MM.1S (cell line): ENCODE data around the gene STAT1.

Experiments used
- DNase-seq: peaks from one replicate; pipeline ENCODE4 v3.0.0-alpha.2; 2015
- H2AFZ ChIP-seq: fragments of 300-600 bp; sonication (generic); 2 replicates; pipeline ENCODE4 v1.6.0; 2016; ENCODE audit warnings: antibody characterized with exemption, low read length
- H3F3A ChIP-seq: fragments of 300-600 bp; sonication (generic); 2 replicates; pipeline ENCODE4 v1.6.1; 2016; ENCODE audit warnings: mild to moderate bottlenecking, antibody characterized with exemption, low read length, moderate library complexity, mixed read lengths; ENCODE audit not compliant: insufficient read depth
- H3K27ac ChIP-seq: fragments of 300-600 bp; sonication (generic); 2 replicates; pipeline ENCODE4 v1.5.1; 2016; ENCODE audit warnings: mild to moderate bottlenecking, low read length
- H3K27me3 ChIP-seq: fragments of 300-600 bp; sonication (generic); replicated peaks from 2 replicates; pipeline ENCODE4 v1.6.0; 2016; ENCODE audit warnings: low read length; ENCODE audit not compliant: insufficient read depth
- H3K36me3 ChIP-seq: fragments of 300-600 bp; sonication (generic); replicated peaks from 2 replicates; pipeline ENCODE4 v1.6.1; 2016; ENCODE audit warnings: mild to moderate bottlenecking, low read length, mixed read lengths; ENCODE audit not compliant: insufficient read depth
- H3K4me1 ChIP-seq: fragments of 300-600 bp; sonication (generic); 2 replicates; pipeline ENCODE4 v1.6.1; 2016; ENCODE audit warnings: low read length, mixed read lengths
- H3K4me2 ChIP-seq: fragments of 300-600 bp; sonication (generic); 2 replicates; pipeline ENCODE4 v1.6.0; 2016; ENCODE audit warnings: low read depth, low read length
- H3K4me3 ChIP-seq: fragments of 300-600 bp; sonication (generic); 2 replicates; pipeline ENCODE4 v1.5.1; 2016; ENCODE audit warnings: low read length, mixed read lengths
- H3K79me2 ChIP-seq: fragments of 300-600 bp; sonication (generic); 2 replicates; pipeline ENCODE4 v1.6.1; 2016; ENCODE audit warnings: mixed run types, low read length, mixed read lengths
- H3K9ac ChIP-seq: fragments of 300-600 bp; sonication (generic); 2 replicates; pipeline ENCODE4 v1.6.1; 2016; ENCODE audit warnings: low read length, mixed read lengths
- H3K9me2 ChIP-seq: fragments of 300-600 bp; sonication (generic); replicated peaks from 2 replicates; pipeline ENCODE4 v1.6.1; 2016; ENCODE audit warnings: mild to moderate bottlenecking, low read length, mixed read lengths; ENCODE audit not compliant: insufficient read depth
- H3K9me3 ChIP-seq: fragments of 300-600 bp; sonication (generic); replicated peaks from 2 replicates; pipeline ENCODE4 v1.6.1; 2016; ENCODE audit warnings: mild to moderate bottlenecking, low read length, mixed read lengths; ENCODE audit not compliant: insufficient read depth
- H4K20me1 ChIP-seq: fragments of 300-600 bp; sonication (generic); 2 replicates; pipeline ENCODE4 v1.6.1; 2016; ENCODE audit warnings: mild to moderate bottlenecking, low read length, moderate library complexity, mixed read lengths; ENCODE audit not compliant: insufficient read depth
- CTCF ChIP-seq: fragments of 300-600 bp; sonication (generic); IDR thresholded peaks from 2 replicates; pipeline ENCODE4 v1.5.1; 2016; ENCODE audit warnings: antibody characterized with exemption, low read length, mixed read lengths
- EZH2 ChIP-seq: fragments of 300-600 bp; sonication (generic); optimal IDR thresholded peaks from 2 replicates; pipeline ENCODE3; 2017; ENCODE audit warnings: low read depth, mild to moderate bottlenecking, antibody characterized with exemption, low read length, mixed read lengths
- EZH2phosphoT487 ChIP-seq: fragments of 300-600 bp; sonication (generic); IDR thresholded peaks from 2 replicates; pipeline ENCODE4 v1.6.1; 2018; ENCODE audit warnings: antibody characterized with exemption, low read length

The STAT1 gene

GRCh38 chr2:190932514-190932913 is 81.5 kb downstream of the STAT1 start:
- Histone ChIP-seq H3K27me3 (no peaks in the 10 kb centered on the region), H3K4me2 (no peak overlapping the region), H3K4me3 (no peak overlapping the region), H4K20me1 (no peaks in the 10 kb centered on the region; the same call in 1 of the 2 replicates), H3K36me3 (peaks cover 9% of the 10 kb centered on the region; the same call in 1 of the 2 replicates), H3K9me2 (no peaks in the 10 kb centered on the region), H3F3A (no peaks in the 10 kb centered on the region; the same call in 1 of the 2 replicates), H3K79me2 (no peaks in the 10 kb centered on the region), H3K9ac (no peak overlapping the region), H3K27ac (no peak overlapping the region), H2AFZ (no peak overlapping the region), H3K4me1 (no peaks in the 10 kb centered on the region), H3K9me3 (no peaks in the 10 kb centered on the region)
- TF ChIP-seq EZH2: no peak
- no peak for TF ChIP-seq EZH2phosphoT487
- no peak for TF ChIP-seq CTCF
- DNase-seq: no peak

GRCh38 chr2:190930411-190930810 is 83.6 kb downstream of the STAT1 start:
- H2AFZ ChIP-seq: no peak overlapping the region
- H3K27me3 ChIP-seq: no peaks in the 10 kb centered on the region
- no peak for DNase-seq
- H3K9me3 ChIP-seq: no peaks in the 10 kb centered on the region
- H4K20me1 ChIP-seq: no peaks in the 10 kb centered on the region
- H3K9me2 ChIP-seq: no peaks in the 10 kb centered on the region
- no peaks in the 10 kb centered on the region for H3K4me1 ChIP-seq
- peaks cover 7% of the 10 kb centered on the region; the same call in 1 of the 2 replicates for H3K79me2 ChIP-seq
- H3K27ac ChIP-seq: no peak overlapping the region
- H3K9ac ChIP-seq: no peak overlapping the region
- H3K4me3 ChIP-seq: no peak overlapping the region
- no peak for TF ChIP-seq EZH2phosphoT487
- no peak for TF ChIP-seq EZH2
- TF ChIP-seq CTCF: no peak
- no peak overlapping the region for H3K4me2 ChIP-seq
- H3K36me3 ChIP-seq: peaks cover 8% of the 10 kb centered on the region; the same call in 1 of the 2 replicates
- no peaks in the 10 kb centered on the region; the same call in 1 of the 2 replicates for H3F3A ChIP-seq

GRCh38 chr2:190929919-190930318 is 84.1 kb downstream of the STAT1 start:
- no peaks in the 10 kb centered on the region for H3K9me3 ChIP-seq

More at GRCh38 chr2:190929919-190930318, 84.1 kb downstream of the STAT1 start:
- Histone ChIP-seq H2AFZ (no peak overlapping the region), H3K4me1 (no peaks in the 10 kb centered on the region), H3K79me2 (peaks cover 9% of the 10 kb centered on the region; the same call in 1 of the 2 replicates), H3K9ac (no peak overlapping the region), H3K36me3 (peaks cover 5% of the 10 kb centered on the region; the same call in 1 of the 2 replicates), H4K20me1 (no peaks in the 10 kb centered on the region), H3K27me3 (no peaks in the 10 kb centered on the region), H3K9me2 (no peaks in the 10 kb centered on the region), H3K4me2 (no peak overlapping the region), H3K27ac (no peak overlapping the region), H3K4me3 (no peak overlapping the region), H3F3A (no peaks in the 10 kb centered on the region; the same call in 1 of the 2 replicates)
- TF ChIP-seq EZH2phosphoT487: no peak
- TF ChIP-seq EZH2: no peak
- TF ChIP-seq CTCF: no peak
- no peak for DNase-seq
